ENCODE data around the gene GSG1L.
"Not testable (repeated sequence)": the region's sequence is repeated elsewhere in the genome, so short reads cannot be mapped to it uniquely, and the experiment has no call there.

GSG1L gene

DNA sequence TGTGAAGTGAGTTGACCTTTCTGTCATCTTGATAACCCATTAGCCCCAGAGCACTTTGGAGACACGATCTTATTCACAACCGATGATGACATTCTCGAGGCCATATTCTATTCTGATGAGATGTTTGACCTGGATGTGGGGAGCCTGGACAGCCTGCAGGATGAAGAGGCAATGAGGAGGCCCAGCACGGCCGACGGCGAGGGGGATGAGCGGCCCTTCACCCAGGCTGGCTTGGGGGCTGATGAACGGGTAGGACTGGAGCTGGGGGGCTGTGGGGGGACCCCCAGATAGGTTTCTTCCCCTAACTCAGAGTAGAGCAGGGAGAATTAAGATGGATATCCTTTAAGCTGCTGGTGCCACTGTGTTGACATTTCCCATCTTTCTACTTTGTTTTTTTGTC is 311.8 kb downstream of the GSG1L start:
- DNase-seq (ENCODE audit: low read depth), result no peak

DNA sequence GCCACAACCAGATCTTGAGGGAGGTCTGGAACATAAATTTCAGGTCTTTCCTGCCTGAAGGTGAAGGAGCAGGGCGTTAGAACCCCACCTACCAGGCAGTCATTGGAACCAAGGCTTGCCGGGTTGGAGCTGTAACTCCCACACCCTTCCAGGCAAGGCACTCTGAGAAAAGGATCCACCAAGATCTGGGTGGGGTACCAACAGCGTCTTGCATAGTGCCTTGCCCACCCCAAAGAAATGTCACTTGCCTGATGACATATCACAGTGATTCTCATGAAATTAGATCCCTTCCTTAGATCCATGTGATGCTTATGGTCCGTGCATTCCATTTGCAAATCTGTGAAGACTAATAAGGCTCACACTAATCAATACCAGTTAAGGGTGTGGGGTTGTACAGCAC is 312.3 kb downstream of the GSG1L start:
- DNase-seq (ENCODE audit: low read depth), result no peak

DNA sequence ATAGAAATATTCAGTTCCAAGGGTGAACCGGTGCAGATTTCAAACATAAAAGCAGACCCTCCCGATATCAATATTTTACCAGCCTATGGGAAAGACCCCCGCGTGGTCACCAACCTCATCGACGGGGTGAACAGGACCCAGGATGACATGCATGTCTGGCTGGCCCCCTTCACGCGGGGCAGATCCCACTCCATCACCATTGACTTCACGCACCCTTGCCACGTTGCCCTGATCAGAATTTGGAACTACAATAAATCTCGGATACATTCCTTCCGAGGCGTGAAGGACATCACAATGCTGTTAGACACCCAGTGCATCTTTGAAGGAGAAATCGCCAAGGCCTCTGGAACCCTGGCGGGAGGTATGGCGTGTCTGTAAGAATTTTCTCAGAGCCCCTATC is 313.6 kb downstream of the GSG1L start:
- no peak for DNase-seq (ENCODE audit: low read depth)

DNA sequence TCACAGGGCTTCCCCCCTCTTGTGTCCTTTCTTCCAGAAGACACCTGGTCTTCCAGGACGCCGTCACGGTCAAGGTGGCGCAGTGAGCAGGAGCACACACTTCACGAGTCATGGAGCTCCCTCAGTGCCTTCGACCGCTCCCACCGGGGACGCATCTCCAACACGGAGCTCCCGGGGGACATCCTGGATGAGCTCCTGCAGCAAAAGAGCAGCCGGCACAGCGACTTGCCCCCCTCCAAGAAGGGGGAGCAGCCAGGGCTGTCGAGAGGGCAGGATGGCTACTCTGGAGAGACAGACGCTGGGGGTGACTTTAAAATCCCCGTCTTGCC is 314.0 kb downstream of the GSG1L start:
- DNase-seq (ENCODE audit: low read depth), result no peak

DNA sequence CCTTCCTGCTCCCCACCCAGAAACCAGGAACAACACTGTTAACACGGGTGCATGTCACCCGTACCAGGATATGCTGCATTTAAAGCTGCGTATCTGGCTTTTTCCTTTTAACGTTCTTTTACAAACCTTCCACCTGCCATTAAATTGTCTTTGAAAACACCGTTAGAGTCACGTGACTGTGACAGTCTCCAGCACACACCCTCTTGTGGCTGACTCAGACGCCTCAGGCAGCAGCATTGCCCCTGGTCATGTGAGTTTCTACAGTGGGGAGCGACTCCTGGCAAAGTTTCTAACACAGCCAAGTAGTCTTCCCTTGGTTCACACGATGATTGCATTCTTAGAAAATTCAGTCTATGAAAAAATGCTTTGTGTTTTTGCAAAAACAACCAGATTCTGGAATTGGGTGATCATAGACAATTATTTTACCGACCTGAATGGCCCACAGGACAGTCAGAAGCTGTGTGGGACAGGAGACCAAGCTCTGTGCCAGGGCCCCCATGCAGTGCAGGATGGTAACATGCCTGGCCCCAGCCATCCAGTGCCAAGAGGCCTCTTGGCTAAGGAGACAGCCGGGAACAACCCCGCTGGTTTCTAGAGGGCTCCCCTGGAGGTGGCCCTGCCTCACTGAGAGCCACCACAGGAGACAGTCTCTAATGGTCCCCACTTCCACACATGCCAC is 314.5 kb downstream of the GSG1L start:
- DNase-seq (ENCODE audit: low read depth), result no peak

DNA sequence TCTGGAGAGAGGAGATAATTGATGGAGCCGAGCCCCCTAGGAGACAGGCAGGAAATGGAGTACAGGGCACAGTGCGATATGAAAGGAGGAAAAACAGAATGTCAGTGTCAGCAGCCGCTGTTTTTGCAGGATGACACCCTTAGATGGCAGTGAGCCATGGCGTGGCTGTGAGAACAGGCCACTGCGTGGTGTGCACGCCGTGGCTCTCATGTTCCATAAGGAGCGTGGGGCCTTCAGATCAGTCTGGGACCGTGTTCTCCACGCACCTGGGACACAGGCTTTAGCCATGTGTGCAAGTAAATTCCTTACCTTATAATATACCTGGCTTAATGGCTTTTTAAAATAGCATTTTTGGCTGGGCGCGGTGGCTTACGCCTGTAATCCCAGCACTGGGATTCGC is 315.6 kb downstream of the GSG1L start:
- no peak for DNase-seq (ENCODE audit: low read depth)

DNA sequence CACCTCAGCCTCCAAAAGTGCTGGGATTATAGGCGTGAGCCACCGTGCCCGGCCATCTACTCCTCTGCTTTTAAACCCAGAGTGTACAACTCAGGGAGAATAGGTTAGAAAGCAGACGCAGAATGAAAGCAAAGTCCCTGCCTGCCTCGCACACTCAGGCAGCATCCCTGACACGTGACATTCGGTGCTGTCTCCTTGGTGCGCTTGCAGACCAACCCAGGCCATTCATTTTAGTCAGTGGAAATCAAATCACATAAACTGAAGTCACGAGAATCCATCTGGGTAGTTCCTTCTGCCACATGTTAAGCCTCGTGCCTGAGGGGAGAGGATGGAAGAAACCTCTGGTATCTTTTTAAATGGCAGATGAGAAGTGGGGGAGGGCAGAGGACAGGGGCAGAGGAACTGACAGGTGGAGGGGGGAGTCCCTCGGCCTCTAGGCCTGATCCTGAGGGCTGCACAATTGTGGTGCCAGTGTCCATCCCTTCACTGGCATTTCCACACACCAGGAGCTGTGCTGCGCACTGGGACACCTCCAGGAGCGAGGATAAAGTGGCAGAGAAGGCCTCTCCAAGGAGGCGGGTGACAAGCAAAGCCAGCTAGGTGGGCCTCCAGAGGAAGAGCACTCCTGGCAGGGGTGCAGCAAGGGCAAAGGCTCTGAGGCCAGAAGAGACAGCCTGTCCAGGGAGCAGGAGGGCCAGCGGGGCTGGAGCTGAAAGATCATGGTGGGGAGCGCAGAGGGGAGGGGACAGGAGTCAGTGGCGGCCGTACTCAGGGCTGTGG is 317.2 kb downstream of the GSG1L start:
- no peak for DNase-seq (ENCODE audit: low read depth)

DNA sequence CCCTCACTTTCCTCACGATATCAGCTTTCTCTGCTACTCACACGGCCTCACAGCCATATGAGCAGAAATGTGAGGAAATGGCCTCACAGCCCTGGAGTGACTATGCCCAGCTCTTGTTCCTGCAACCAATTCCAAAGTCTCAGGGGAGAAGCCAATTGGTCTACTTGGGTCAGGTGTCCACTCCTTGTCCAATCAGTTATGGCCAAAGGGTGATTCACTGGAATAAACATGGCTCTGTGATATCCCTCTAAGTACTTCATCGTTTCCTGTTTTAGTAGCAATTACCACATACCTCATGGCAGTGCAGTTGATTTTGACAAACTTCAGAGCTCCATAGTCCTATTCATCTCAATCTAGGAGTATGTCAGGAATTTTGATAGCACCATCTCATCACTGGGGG is 318.2 kb downstream of the GSG1L start:
- DNase-seq (ENCODE audit: low read depth), result no peak

DNA sequence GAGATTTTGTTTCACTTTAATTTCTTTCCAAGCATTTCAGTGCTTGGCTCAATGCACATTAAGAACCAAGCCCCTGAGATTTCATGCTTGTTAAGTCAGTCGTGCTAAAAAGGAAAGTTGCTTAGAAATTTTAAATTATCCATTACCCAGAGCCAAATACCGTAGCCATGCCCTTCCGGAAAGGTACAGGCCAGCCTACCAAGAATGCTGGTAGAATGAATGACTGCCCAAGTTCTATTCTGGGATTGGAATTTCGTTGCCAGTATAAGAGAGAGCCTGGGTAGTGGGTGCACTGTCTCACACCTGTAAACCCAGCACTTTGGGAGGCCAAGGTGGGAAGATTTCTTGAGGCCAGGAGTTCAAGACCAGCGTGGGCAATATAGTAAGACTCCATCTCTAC is 319.6 kb downstream of the GSG1L start:
- DNase-seq (ENCODE audit: low read depth), result no peak

DNA sequence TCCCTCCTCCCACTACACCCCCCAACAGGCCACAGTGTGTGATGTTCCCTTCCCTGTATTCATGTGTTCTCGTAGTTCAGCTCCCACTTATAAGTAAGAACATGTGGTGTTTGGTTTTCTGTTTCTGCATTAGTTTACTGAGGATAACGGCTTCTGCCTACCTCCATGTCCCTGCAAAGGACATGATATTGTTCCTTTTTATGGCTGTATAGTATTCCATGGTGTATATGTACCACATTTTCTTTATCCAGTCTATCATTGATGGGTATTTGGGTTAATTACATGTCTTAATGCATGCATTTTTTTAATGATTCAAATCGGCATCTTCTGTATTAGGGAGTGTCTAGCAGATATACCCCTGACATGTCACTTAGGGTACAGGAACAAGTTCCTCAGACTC is 320.5 kb downstream of the GSG1L start:
- not testable (repeated sequence) for DNase-seq (ENCODE audit: low read depth)

DNA sequence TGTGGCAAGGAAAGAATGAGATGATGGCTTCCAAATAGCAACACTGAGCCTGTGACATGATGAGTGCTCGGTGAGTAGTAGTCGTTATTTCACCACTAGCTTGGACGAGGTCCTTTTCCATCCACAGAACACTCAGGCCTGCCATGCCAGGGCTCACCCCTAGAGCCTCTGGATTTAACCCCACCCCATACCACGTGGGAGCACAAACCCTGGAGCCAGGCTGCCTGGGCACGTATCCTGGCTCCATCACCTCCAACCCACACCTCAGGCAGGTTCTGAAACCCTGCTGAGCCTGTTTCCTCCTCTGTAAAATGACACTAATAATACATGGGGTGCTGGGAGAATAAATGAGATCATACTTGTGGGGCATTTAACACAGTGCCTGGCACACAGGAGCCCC is 321.2 kb downstream of the GSG1L start:
- no peak for DNase-seq (ENCODE audit: low read depth)

DNA sequence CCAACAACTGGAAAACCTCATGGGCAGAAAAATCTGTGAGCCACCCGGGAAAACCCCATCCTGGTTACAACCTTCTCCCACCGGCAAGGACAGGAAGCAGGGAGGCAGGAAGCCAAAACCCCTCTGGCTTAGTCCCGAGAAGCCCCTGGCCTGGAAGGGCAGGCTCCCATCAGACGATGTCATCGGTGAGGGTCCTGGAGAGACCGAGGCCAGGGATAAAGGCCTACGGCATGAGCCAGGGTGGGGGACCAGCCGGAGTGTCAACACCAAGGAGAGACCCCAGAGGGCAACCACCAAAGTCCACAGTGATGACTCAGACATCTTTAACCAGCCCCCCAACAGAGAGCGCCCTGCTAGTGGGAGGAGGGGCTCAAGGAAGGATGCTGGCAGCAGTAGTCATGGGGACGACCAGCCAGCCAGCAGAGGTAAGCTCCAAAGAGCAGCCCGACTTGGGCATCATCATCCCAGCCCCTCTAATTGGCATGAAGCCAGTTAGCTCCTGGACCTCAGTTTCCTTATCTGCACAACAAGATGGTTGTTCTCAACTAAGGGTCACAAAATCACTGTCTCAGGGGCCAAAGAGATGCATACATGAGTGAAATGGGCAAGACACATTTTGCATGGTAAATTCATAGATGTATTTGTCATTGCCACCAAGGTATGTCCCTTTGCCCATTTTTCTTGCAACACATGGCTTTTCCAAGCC is 322.9 kb downstream of the GSG1L start:
- DNase-seq (ENCODE audit: low read depth), result no peak

DNA sequence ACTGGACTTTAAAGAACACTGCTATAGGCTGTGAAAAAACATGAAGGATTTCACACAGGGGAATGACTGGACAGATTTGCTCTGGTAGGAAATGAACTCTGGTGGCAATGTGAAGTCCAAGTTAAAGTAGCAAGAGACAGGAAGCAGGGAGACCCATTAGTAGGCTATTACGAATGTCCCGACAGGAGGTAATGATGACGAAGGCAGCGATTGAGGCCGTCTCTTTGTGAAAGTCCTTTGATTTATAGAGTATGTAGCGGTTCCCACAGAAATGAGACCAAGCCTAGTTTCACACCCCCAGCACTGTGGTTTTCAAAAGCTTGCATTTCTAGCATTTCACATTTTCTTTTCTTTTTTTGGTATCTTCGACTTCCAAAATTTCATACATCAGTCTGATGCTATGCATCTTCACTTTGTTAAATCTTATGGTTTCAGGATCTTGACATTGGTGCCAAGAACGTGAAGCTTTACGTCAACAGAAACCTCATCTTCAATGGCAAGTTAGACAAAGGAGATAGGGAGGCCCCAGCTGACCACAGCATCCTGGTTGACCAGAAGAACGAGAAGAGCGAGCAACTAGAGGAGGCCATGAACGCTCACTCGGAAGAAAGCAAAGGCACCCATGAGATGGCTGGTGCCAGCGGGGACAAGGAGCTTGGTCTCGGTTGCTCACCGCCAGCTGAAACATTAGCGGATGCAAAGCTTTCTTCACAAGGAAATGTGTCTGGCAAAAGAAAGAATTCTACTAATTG is 323.7 kb downstream of the GSG1L start:
- DNase-seq (ENCODE audit: low read depth), result no peak

DNA sequence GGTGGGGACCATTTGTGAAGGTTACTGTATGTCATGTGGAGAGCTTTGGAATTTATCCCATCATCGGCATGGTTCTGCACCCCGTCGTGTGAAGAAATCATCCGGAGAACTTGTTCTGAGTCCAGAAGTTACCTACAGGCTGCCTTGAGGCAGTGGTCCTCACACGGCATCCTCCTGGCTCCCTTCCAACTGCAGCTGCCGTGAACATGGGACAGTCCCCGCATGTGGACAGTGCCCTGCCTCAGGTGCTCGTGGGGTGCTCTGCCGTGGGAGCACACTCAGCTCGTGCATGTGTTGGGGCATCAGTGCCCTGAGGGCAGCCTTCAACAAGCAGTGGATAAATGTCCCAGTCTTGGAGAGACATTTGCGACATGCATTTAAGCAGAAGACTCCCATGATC is 324.9 kb downstream of the GSG1L start:
- no peak for DNase-seq (ENCODE audit: low read depth)

All from stimulated activated CD8-positive, alpha-beta memory T cell treated with anti-CD3 and anti-CD28 coated beads, Interleukin-15, amount 100 ng/mL, for 24 hours (primary cell).